PC-9 (cell line): ENCODE data around the gene ZNF776. TPM values are rescaled to one million over a fixed set of nuclear protein-coding genes. Genes with fewer than 3 reads are reported as not detected.

ENCODE experiments used
- BruUV-seq: library from RNA; stranded (reverse); fragments of 400-500 nt; replicated peaks from 2 replicates; lab custom pipeline; 2021; lab: Mats Ljungman, UMichigan
- CTCF ChIA-PET: fragments of 300-600 bp; sonication (Branson Sonifier 250); formaldehyde crosslinking; loops from one replicate; lab custom pipeline; 2022; ENCODE audit warnings: antibody characterized with exemption; lab: Charles Lee
- POLR2A ChIA-PET: fragments of 300-600 bp; sonication (Branson Sonifier 250); formaldehyde crosslinking; loops from one replicate; lab custom pipeline; 2022; ENCODE audit warnings: antibody characterized with exemption; ENCODE audit not compliant: unreplicated experiment; lab: Charles Lee
- DNase-seq, 2 experiments: peaks; one replicate each; pipeline versions ENCODE4 v3.0.0 to v3.0.0-alpha.2; 2015 to 2022; ENCODE audit warnings: mixed read lengths in 1 of 2
- H2AFZ ChIP-seq: fragments of 200-600 bp; sonication (generic); 2 replicates; pipeline ENCODE4 v1.8.1; 2017; ENCODE audit warnings: antibody characterized with exemption
- H3F3A ChIP-seq: fragments of 200-600 bp; sonication (generic); 2 replicates; pipeline ENCODE4 v1.8.1; 2017; ENCODE audit warnings: antibody characterized with exemption, mild to moderate bottlenecking, low read depth; ENCODE audit not compliant: insufficient read depth
- H3K27ac ChIP-seq: fragments of 200-600 bp; sonication (generic); 2 replicates; pipeline ENCODE4 v1.6.1; 2016; ENCODE audit warnings: mixed run types
- H3K27me3 ChIP-seq: fragments of 200-600 bp; sonication (generic); 2 replicates; pipeline ENCODE4 v1.6.1; 2016; ENCODE audit warnings: low read depth, mixed run types; ENCODE audit not compliant: insufficient read depth
- H3K36me3 ChIP-seq: fragments of 200-600 bp; sonication (generic); 2 replicates; pipeline ENCODE4 v1.6.1; 2016; ENCODE audit warnings: low read depth, mixed run types
- H3K4me1 ChIP-seq: fragments of 200-600 bp; sonication (generic); replicated peaks from 2 replicates; pipeline ENCODE4 v1.6.1; 2016; ENCODE audit warnings: mixed run types; ENCODE audit not compliant: insufficient read depth
- H3K4me2 ChIP-seq: fragments of 200-600 bp; sonication (generic); 2 replicates; pipeline ENCODE4 v1.6.1; 2017; ENCODE audit warnings: mixed run types
- H3K4me3 ChIP-seq: fragments of 200-600 bp; sonication (generic); 2 replicates; pipeline ENCODE4 v1.6.1; 2016; ENCODE audit warnings: mixed run types
- H3K79me2 ChIP-seq: fragments of 200-600 bp; sonication (generic); 2 replicates; pipeline ENCODE4 v1.6.1; 2017; ENCODE audit warnings: low read depth, mixed run types
- H3K9me2 ChIP-seq: fragments of 200-600 bp; sonication (generic); 2 replicates; pipeline ENCODE4 v1.8.1; 2017; ENCODE audit warnings: mild to moderate bottlenecking; ENCODE audit not compliant: insufficient read depth
- H3K9me3 ChIP-seq: fragments of 200-600 bp; sonication (generic); 2 replicates; pipeline ENCODE4 v1.8.1; 2016; ENCODE audit warnings: low read depth; ENCODE audit not compliant: insufficient read depth
- H4K20me1 ChIP-seq: fragments of 200-600 bp; sonication (generic); 2 replicates; pipeline ENCODE4 v1.8.1; 2017; ENCODE audit not compliant: insufficient read depth
- CTCF ChIP-seq: fragments of 200-600 bp; sonication (generic); conservative IDR thresholded peaks from 2 replicates; pipeline ENCODE4 v1.6.1; 2017; ENCODE audit warnings: mixed run types, antibody characterized with exemption, mild to moderate bottlenecking, moderate library complexity
- EZH2 ChIP-seq: fragments of 200-600 bp; sonication (generic); IDR thresholded peaks from 2 replicates; pipeline ENCODE4 v1.8.0; 2017; ENCODE audit warnings: antibody characterized with exemption, low read depth
- intact Hi-C: fragments of 100-400 bp; cut with micrococcal nuclease; formaldehyde crosslinking; loops from one replicate; pipeline ENCODE4 v1.10.0; 2022; ENCODE audit not compliant: unreplicated experiment
- total RNA-seq: library from RNA; stranded (reverse); gene quantifications from 2 replicates; pipeline ENCODE4 v1.2.3, GENCODE V29; 2021

The ZNF776 gene
- total RNA-seq, 1 experiment from 2014 or later = 16.9 TPM

GRCh38 chr19:57803594-57804325, 57.1 kb downstream of the ZNF776 start:
- peaks cover 21% of the 10 kb centered on the region; the same call in 1 of the 2 replicates for H3K36me3 ChIP-seq
- POLR2A ChIA-PET = interaction anchor here (0.5 to 1.3 kb wide), 4 partner anchors 11 to 443 kb away, joined by 3 to 28 read pairs (median 10); partner anchors contain the start of gene ZNF552
- CTCF ChIA-PET = no interaction called here
- H2AFZ ChIP-seq = peak overlapping the region; percentile 74
- intact Hi-C loops = loop anchor here (1.0 kb wide), 1 partner anchor 11 kb away; the partner anchor contains the start of gene ZNF552
- H3K27ac ChIP-seq = peak overlapping the region; percentile 61
- H3K4me2 ChIP-seq = peak overlapping the region; percentile 82
- H3K27me3 ChIP-seq = no peaks in the 10 kb centered on the region
- no peaks in the 10 kb centered on the region for H3K9me2 ChIP-seq
- H4K20me1 ChIP-seq = no peaks in the 10 kb centered on the region
- BruUV-seq = TSS peak; percentile 19
- peaks cover 30% of the 10 kb centered on the region for H3K4me1 ChIP-seq
- H3K79me2 ChIP-seq = peaks cover 16% of the 10 kb centered on the region; the same call in 1 of the 2 replicates
- H3K4me3 ChIP-seq = peak overlapping the region; percentile 61
- TF ChIP-seq CTCF (no peak), EZH2 (no peak)
- H3F3A ChIP-seq = peaks cover 33% of the 10 kb centered on the region
- no peaks in the 10 kb centered on the region for H3K9me3 ChIP-seq
- DNase-seq = peak; percentile 53 to 64

DNA sequence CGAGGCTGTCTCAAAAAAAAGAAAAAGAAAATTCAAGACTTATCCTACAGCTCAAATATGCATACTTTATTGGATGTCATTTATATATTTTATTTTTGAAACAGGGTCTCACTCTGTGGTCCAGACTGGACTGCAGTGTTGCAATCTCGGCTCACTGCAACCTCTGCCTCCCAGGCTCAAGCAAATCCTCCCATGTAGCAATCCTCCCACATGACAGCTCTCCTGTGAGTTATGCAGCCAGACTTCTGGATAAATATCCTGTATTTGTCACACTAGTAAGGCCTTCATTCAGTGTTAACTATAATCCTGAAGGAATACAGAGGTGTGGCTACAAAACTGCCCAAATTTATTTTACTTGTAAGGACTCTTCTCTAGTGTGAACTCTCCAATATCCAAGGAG, 60.9 kb downstream of the ZNF776 start:
- H3K4me1 ChIP-seq = peaks cover 18% of the 10 kb centered on the region
- no peak overlapping the region for H3K4me3 ChIP-seq
- intact Hi-C loops = no loop called here
- H2AFZ ChIP-seq = no peak overlapping the region
- no peaks in the 10 kb centered on the region for H3K9me2 ChIP-seq
- peaks cover 29% of the 10 kb centered on the region; the same call in 1 of the 2 replicates for H3K36me3 ChIP-seq
- BruUV-seq = no TSS peak
- no peak overlapping the region for H3K4me2 ChIP-seq
- no peak for TF ChIP-seq CTCF
- TF ChIP-seq EZH2 = no peak
- no peaks in the 10 kb centered on the region; the same call in 1 of the 2 replicates for H4K20me1 ChIP-seq
- H3K9me3 ChIP-seq = no peaks in the 10 kb centered on the region
- H3F3A ChIP-seq = peaks cover 17% of the 10 kb centered on the region
- CTCF ChIA-PET = no interaction called here
- no peak overlapping the region for H3K27ac ChIP-seq
- peaks cover 13% of the 10 kb centered on the region; the same call in 1 of the 2 replicates for H3K79me2 ChIP-seq
- no peaks in the 10 kb centered on the region for H3K27me3 ChIP-seq
- DNase-seq = no peak
- POLR2A ChIA-PET = no interaction called here

Other genes with a start within 250 kb of the ZNF776 start
- gene ZNF773, start 246.9 kb upstream of the ZNF776 start, total RNA-seq = 12.1 and 14.0 TPM in 2 replicates
- gene ZNF549, start 219.5 kb upstream of the ZNF776 start, total RNA-seq = 5.2 and 6.5 TPM in 2 replicates
- gene ZNF550, start 187.0 kb upstream of the ZNF776 start, total RNA-seq = 18.2 and 19.8 TPM in 2 replicates
- gene ZNF416, start 167.9 kb upstream of the ZNF776 start, total RNA-seq = 4.8 and 5.6 TPM in 2 replicates
- 2.2 TPM in 2 replicates for gene ZIK1, start 162.7 kb upstream of the ZNF776 start, total RNA-seq
- 9.5 and 10.5 TPM in 2 replicates for gene ZNF530, start 146.9 kb upstream of the ZNF776 start, total RNA-seq
- 16.5 and 19.1 TPM in 2 replicates for gene ZNF134, start 132.6 kb upstream of the ZNF776 start, total RNA-seq
- gene ZNF211, start 113.6 kb upstream of the ZNF776 start, total RNA-seq = 7.9 and 11.4 TPM in 2 replicates
- not detected in 2 replicates for gene ZSCAN4, start 77.9 kb upstream of the ZNF776 start, total RNA-seq
- gene ZNF551, start 64.8 kb upstream of the ZNF776 start, total RNA-seq = 9.6 and 9.8 TPM in 2 replicates
- 0.17 and 0.20 TPM in 2 replicates for gene ZNF154, start 37.6 kb upstream of the ZNF776 start, total RNA-seq
- 0.83 and 1.4 TPM in 2 replicates for gene ZNF671, start 19.2 kb upstream of the ZNF776 start, total RNA-seq
- 19.0 and 21.3 TPM in 2 replicates for gene ZNF586, start 22.9 kb downstream of the ZNF776 start, total RNA-seq
- 14.3 and 15.1 TPM in 2 replicates for gene ZNF552, start 68.1 kb downstream of the ZNF776 start, total RNA-seq
- 21.2 and 25.2 TPM in 2 replicates for gene ZNF587B, start 83.5 kb downstream of the ZNF776 start, total RNA-seq
- 62.2 and 68.0 TPM in 2 replicates for gene ZNF587, start 103.0 kb downstream of the ZNF776 start, total RNA-seq
- 8.6 and 12.2 TPM in 2 replicates for gene ZNF814, start 142.2 kb downstream of the ZNF776 start, total RNA-seq
- 16.1 and 19.6 TPM in 2 replicates for gene ZNF417, start 169.8 kb downstream of the ZNF776 start, total RNA-seq
- 4.8 and 7.5 TPM in 2 replicates for gene ZNF418, start 188.6 kb downstream of the ZNF776 start, total RNA-seq
- 6.3 and 6.4 TPM in 2 replicates for gene ZNF256, start 200.9 kb downstream of the ZNF776 start, total RNA-seq
- not detected in 2 replicates for gene C19orf18, start 227.7 kb downstream of the ZNF776 start, total RNA-seq